PFSK-1 (cell line): ENCODE data around the gene SNUPN.

Experiments used
- FOXP2 ChIP-seq: optimal IDR thresholded peaks from 2 replicates; pipeline ENCODE3; 2011; ENCODE audit warnings: borderline replicate concordance, control low read depth, inconsistent platforms; ENCODE audit not compliant: insufficient read depth; ENCODE audit errors: extremely low read length, extremely low read depth
- POLR2AphosphoS5 ChIP-seq: IDR thresholded peaks from 2 replicates; pipeline ENCODE4 v1.6.1; 2012; ENCODE audit warnings: low read depth, mild to moderate bottlenecking, control low read depth, low read length, moderate library complexity
- REST ChIP-seq, 2 experiments: IDR thresholded peaks; 2 replicates each; pipeline versions ENCODE4 v1.6.1 to v1.8.0; 2011 to 2012; ENCODE audit warnings: low read depth in 2 of 2, low read length in 2 of 2, control low read depth in 1 of 2, inconsistent platforms in 1 of 2, mild to moderate bottlenecking in 1 of 2, moderate library complexity in 1 of 2; ENCODE audit not compliant: insufficient read depth in 1 of 2
- SIN3A ChIP-seq: IDR thresholded peaks from 2 replicates; pipeline ENCODE4 v1.6.1; 2012; ENCODE audit warnings: mild to moderate bottlenecking, low read length, moderate library complexity, borderline replicate concordance; ENCODE audit not compliant: insufficient read depth
- TAF1 ChIP-seq: IDR thresholded peaks from 2 replicates; pipeline ENCODE4 v1.6.1; 2012; ENCODE audit warnings: low read length, control low read depth, borderline replicate concordance; ENCODE audit not compliant: insufficient read depth

The SNUPN gene

GRCh38 chr15:75616766-75617165, 8.8 kb downstream of the SNUPN start:
- TF ChIP-seq FOXP2 (no peak), POLR2AphosphoS5 (no peak), SIN3A (no peak), TAF1 (no peak), REST (IDR thresholded peaks at IDR 0.05; ENCODE audit: insufficient read depth in 1 of 2, low read depth in 2 of 2, low read length in 2 of 2) (no peak)

GRCh38 chr15:75606711-75607699, 18.5 kb downstream of the SNUPN start:
- TF ChIP-seq FOXP2 = no peak
- TF ChIP-seq TAF1 = no peak
- TF ChIP-seq POLR2AphosphoS5 = no peak
- no peak for TF ChIP-seq REST (IDR thresholded peaks at IDR 0.05; ENCODE audit: insufficient read depth in 1 of 2, low read depth in 2 of 2, low read length in 2 of 2)
- TF ChIP-seq SIN3A = no peak

GRCh38 chr15:75606026-75606425, 19.5 kb downstream of the SNUPN start:
- TF ChIP-seq POLR2AphosphoS5 (no peak), FOXP2 (no peak)

- TF ChIP-seq SIN3A = no peak
- no peak for TF ChIP-seq FOXP2
- no peak for TF ChIP-seq TAF1
- no peak for TF ChIP-seq REST (IDR thresholded peaks at IDR 0.05; ENCODE audit: insufficient read depth in 1 of 2, low read depth in 2 of 2, low read length in 2 of 2)
- no peak for TF ChIP-seq POLR2AphosphoS5
Measured at GRCh38 chr15:75599401-75599800, 26.1 kb downstream of the SNUPN start.

GRCh38 chr15:75598361-75598760, 27.2 kb downstream of the SNUPN start:
- no peak for TF ChIP-seq TAF1
- TF ChIP-seq POLR2AphosphoS5 = no peak
- TF ChIP-seq SIN3A = no peak
- no peak for TF ChIP-seq FOXP2
- no peak for TF ChIP-seq REST (IDR thresholded peaks at IDR 0.05; ENCODE audit: insufficient read depth in 1 of 2, low read depth in 2 of 2, low read length in 2 of 2)
